Panc1 (cell line): ENCODE results near the gene S100PBP. TPM values are rescaled to one million over a fixed set of nuclear protein-coding genes. Genes with fewer than 3 reads are reported as not detected.

ENCODE experiments used
- ATAC-seq: fragments of 200-7000 bp; cut with Tn5 transposase; 2 replicates; pipeline ENCODE4 v1.9.1; 2020; ENCODE audit warnings: mild to moderate bottlenecking, moderate library complexity
- BruUV-seq: library from RNA; stranded (reverse); fragments of 400-500 nt; replicated peaks from 2 replicates; lab custom pipeline; 2021; lab: Mats Ljungman, UMichigan
- CTCF ChIA-PET: fragments of 300-600 bp; sonication (Branson Sonifier 250); formaldehyde crosslinking; loops from one replicate; lab custom pipeline; 2022; ENCODE audit warnings: antibody characterized with exemption; lab: Charles Lee
- POLR2A ChIA-PET: fragments of 300-600 bp; sonication (Branson Sonifier 250); formaldehyde crosslinking; loops from one replicate; lab custom pipeline; 2022; ENCODE audit warnings: antibody characterized with exemption; lab: Charles Lee
- DNase-seq: peaks from one replicate; pipeline ENCODE4 v3.0.0-alpha.2; 2010; ENCODE audit warnings: low read depth, low spot score
- H3K27ac ChIP-seq: 2 replicates; pipeline ENCODE4 v1.5.1; 2011; ENCODE audit warnings: mild to moderate bottlenecking, low read length, inconsistent platforms
- H3K27me3 ChIP-seq: fragments of 200-500 bp; sonication (Bioruptor generic); 2 replicates; pipeline ENCODE4 v1.6.0; 2014; ENCODE audit warnings: low read length, inconsistent platforms; ENCODE audit not compliant: control insufficient read depth, insufficient read depth
- H3K36me3 ChIP-seq: fragments of 200-500 bp; sonication (Bioruptor generic); 2 replicates; pipeline ENCODE4 v1.5.1; 2014; ENCODE audit warnings: inconsistent platforms, mild to moderate bottlenecking, low read length, moderate library complexity; ENCODE audit not compliant: control insufficient read depth, insufficient read depth
- H3K4me1 ChIP-seq: 2 replicates; pipeline ENCODE4 v1.5.1; 2011; ENCODE audit warnings: inconsistent platforms, mild to moderate bottlenecking, low read length, moderate library complexity; ENCODE audit not compliant: control insufficient read depth, insufficient read depth
- H3K4me3 ChIP-seq, 2 experiments: 2 replicates each; pipeline ENCODE4 v1.5.1; 2011 to 2012; ENCODE audit warnings: low read depth in 2 of 2, low read length in 2 of 2, mild to moderate bottlenecking in 2 of 2, inconsistent platforms in 1 of 2, moderate library complexity in 1 of 2
- H3K9me3 ChIP-seq: fragments of 200-500 bp; sonication (Bioruptor generic); 2 replicates; pipeline ENCODE4 v1.5.1; 2014; ENCODE audit warnings: low read depth, mild to moderate bottlenecking, inconsistent platforms, low read length, moderate library complexity; ENCODE audit not compliant: control insufficient read depth, insufficient read depth
- CTCF ChIP-seq: fragments of 450-650 bp; IDR thresholded peaks from 2 replicates; pipeline ENCODE4 v1.5.1; 2017; ENCODE audit warnings: mild to moderate bottlenecking
- POLR2AphosphoS5 ChIP-seq: IDR thresholded peaks from 2 replicates; pipeline ENCODE4 v1.6.1; 2012; ENCODE audit warnings: mild to moderate bottlenecking, low read depth, low read length, moderate library complexity
- REST ChIP-seq, 2 experiments: IDR thresholded peaks; 2 replicates each; pipeline ENCODE4 v1.6.1; 2011 to 2012; ENCODE audit warnings: low read depth in 2 of 2, control low read depth in 1 of 2, low read length in 1 of 2, mild to moderate bottlenecking in 1 of 2, moderate library complexity in 1 of 2; ENCODE audit not compliant: insufficient read depth in 1 of 2
- TCF7L2 ChIP-seq: IDR thresholded peaks from 2 replicates; pipeline ENCODE4 v1.6.1; 2011; ENCODE audit warnings: mild to moderate bottlenecking, low read depth, low read length, inconsistent platforms
- in situ Hi-C: cut with HindIII; loops from 2 replicates; pipeline ENCODE4 v1.10.0; 2016; ENCODE audit warnings: low sequenced_read_pairs, low pct_unique_long_range_greater_than_20kb
- intact Hi-C: fragments of 100-400 bp; cut with micrococcal nuclease; formaldehyde crosslinking; loops from one replicate; pipeline ENCODE4 v1.10.0; 2022; ENCODE audit not compliant: unreplicated experiment
- total RNA-seq: library from RNA; stranded (reverse); gene quantifications from one replicate; pipeline ENCODE4 v1.2.1, GENCODE V29; 2021; ENCODE audit not compliant: unreplicated experiment

S100PBP gene
- total RNA-seq, 1 experiment from 2014 or later: 55.4 TPM

- no TSS peak for BruUV-seq
- H3K36me3 ChIP-seq: peaks cover 2% of the 10 kb centered on the region; the same call in 1 of the 2 replicates
- CTCF ChIA-PET: interaction anchor here (0.6 to 5.4 kb wide), 5 partner anchors 44 to 252 kb away, joined by 3 to 72 read pairs (median 4); no protein-coding TSS in a partner anchor
These were observed 45.0 kb upstream of the S100PBP start for GRCh38 chr1:32772281-32773017.

GRCh38 chr1:32773018-32773763 lies 44.3 kb upstream of the S100PBP start:
- ChIA-PET POLR2A (no interaction called here), CTCF (interaction anchor here (0.6 to 5.4 kb wide), 6 partner anchors 12 to 253 kb away, joined by 3 to 72 read pairs (median 4); no protein-coding TSS in a partner anchor)
- no TSS peak for BruUV-seq
- ATAC-seq (peak; percentile 85), DNase-seq (peak; percentile 71)
- Histone ChIP-seq H3K4me1 (peaks cover 58% of the 10 kb centered on the region), H3K9me3 (no peaks in the 10 kb centered on the region), H3K27ac (peak overlapping the region; percentile 19; the same call in 1 of the 2 replicates), H3K27me3 (no peaks in the 10 kb centered on the region), H3K36me3 (peaks cover 2% of the 10 kb centered on the region; the same call in 1 of the 2 replicates), H3K4me3 (no peak overlapping the region)
- in situ Hi-C loops (no loop called here), intact Hi-C loops (loop anchor here (1.0 kb wide), 1 partner anchor 64 kb away; no protein-coding TSS in a partner anchor)
- TF ChIP-seq REST (IDR thresholded peaks at IDR 0.05; ENCODE audit: insufficient read depth in 1 of 2, low read depth in 2 of 2, low read length in 1 of 2) (no peak; a peak in 1 of 4 replicates), POLR2AphosphoS5 (0 out of 2 replicates have a peak, but pooled peaks have one; percentile 14), TCF7L2 (no peak), CTCF (peak; percentile 97)

More at GRCh38 chr1:32772281-32773017, 45.0 kb upstream of the S100PBP start:
- TF ChIP-seq POLR2AphosphoS5 (peak; percentile 50), REST (IDR thresholded peaks at IDR 0.05; ENCODE audit: insufficient read depth in 1 of 2, low read depth in 2 of 2, low read length in 1 of 2) (no peak)
- intact Hi-C loops: loop anchor here (1.0 kb wide), 1 partner anchor 63 kb away; no protein-coding TSS in a partner anchor
- in situ Hi-C loops: no loop called here
- Histone ChIP-seq H3K4me1 (peaks cover 63% of the 10 kb centered on the region), H3K27me3 (no peaks in the 10 kb centered on the region), H3K4me3 (no peak overlapping the region), H3K9me3 (no peaks in the 10 kb centered on the region), H3K27ac (peak overlapping the region; percentile 35)
- POLR2A ChIA-PET: no interaction called here
- no peak for DNase-seq
- ATAC-seq: no peak; the same call in 1 of the 2 replicates
